H9 (cell line): Measurements from ENCODE around the gene MTX3. TPM values are rescaled to one million over a fixed set of nuclear protein-coding genes. Genes with fewer than 3 reads are reported as not detected.

Experiments
- DNase-seq: peaks from one replicate; pipeline ENCODE4 v3.0.0-alpha.2; 2017
- H2AFZ ChIP-seq: one replicate; pipeline ENCODE4 v1.6.1; 2013; ENCODE audit warnings: mild to moderate bottlenecking, low read length, control low read depth, moderate library complexity
- H2AK5ac ChIP-seq: 2 replicates; pipeline ENCODE4 v1.6.1; 2013; ENCODE audit warnings: low read length, control low read depth, mixed read lengths; ENCODE audit not compliant: insufficient read length
- H2BK120ac ChIP-seq: one replicate; pipeline ENCODE4 v1.6.1; 2013; ENCODE audit warnings: low read depth, mild to moderate bottlenecking, low read length, control low read depth, inconsistent platforms; ENCODE audit not compliant: poor library complexity, severe bottlenecking
- H2BK12ac ChIP-seq: 2 replicates; pipeline ENCODE4 v1.6.1; 2013; ENCODE audit warnings: low read length, control low read depth, mixed read lengths, low read depth; ENCODE audit not compliant: insufficient read length
- H2BK15ac ChIP-seq: 2 replicates; pipeline ENCODE4 v1.6.1; 2013; ENCODE audit warnings: low read depth, low read length, control low read depth
- H2BK20ac ChIP-seq: one replicate; pipeline ENCODE4 v1.6.1; 2013; ENCODE audit warnings: low read depth, mild to moderate bottlenecking, low read length, control low read depth, inconsistent platforms; ENCODE audit not compliant: poor library complexity, severe bottlenecking
- H2BK5ac ChIP-seq: 2 replicates; pipeline ENCODE4 v1.6.1; 2013; ENCODE audit warnings: low read length, control low read depth, mixed read lengths; ENCODE audit not compliant: insufficient read length
- H3K14ac ChIP-seq: 2 replicates; pipeline ENCODE4 v1.6.1; 2013; ENCODE audit warnings: low read length, control low read depth; ENCODE audit not compliant: insufficient read depth
- H3K18ac ChIP-seq: 2 replicates; pipeline ENCODE4 v1.6.1; 2013; ENCODE audit warnings: low read depth, mild to moderate bottlenecking, mixed read lengths, low read length, control low read depth; ENCODE audit not compliant: insufficient read length
- H3K23ac ChIP-seq: 2 replicates; pipeline ENCODE4 v1.6.1; 2013; ENCODE audit warnings: low read length, control low read depth, mixed read lengths, low read depth; ENCODE audit not compliant: insufficient read length
- H3K23me2 ChIP-seq: 2 replicates; pipeline ENCODE4 v1.6.1; 2013; ENCODE audit warnings: low read depth, mild to moderate bottlenecking, mixed read lengths, low read length, control low read depth; ENCODE audit not compliant: insufficient read length, poor library complexity, severe bottlenecking
- H3K27ac ChIP-seq: 2 replicates; pipeline ENCODE4 v1.5.1; 2013; ENCODE audit warnings: low read length, control low read depth, mixed read lengths, low read depth; ENCODE audit not compliant: insufficient read length
- H3K27me3 ChIP-seq: 2 replicates; pipeline ENCODE4 v1.6.1; 2013; ENCODE audit warnings: low read length, control low read depth, inconsistent platforms; ENCODE audit not compliant: insufficient read depth
- H3K4ac ChIP-seq: 2 replicates; pipeline ENCODE4 v1.6.1; 2013; ENCODE audit warnings: low read depth, mild to moderate bottlenecking, control low read depth, inconsistent platforms, low read length, moderate library complexity
- H3K4me1 ChIP-seq: 2 replicates; pipeline ENCODE4 v1.6.1; 2013; ENCODE audit warnings: low read length, control low read depth, inconsistent platforms; ENCODE audit not compliant: insufficient read depth
- H3K4me2 ChIP-seq: 2 replicates; pipeline ENCODE4 v1.6.1; 2013; ENCODE audit warnings: low read length, control low read depth, mixed read lengths; ENCODE audit not compliant: insufficient read length, insufficient read depth
- H3K56ac ChIP-seq: 2 replicates; pipeline ENCODE4 v1.6.1; 2013; ENCODE audit warnings: low read depth, mild to moderate bottlenecking, mixed read lengths, low read length, control low read depth; ENCODE audit not compliant: insufficient read length
- H3K79me1 ChIP-seq: 2 replicates; pipeline ENCODE4 v1.6.1; 2013; ENCODE audit warnings: low read depth, mild to moderate bottlenecking, moderate library complexity, low read length, control low read depth, inconsistent platforms; ENCODE audit not compliant: insufficient read depth, poor library complexity, severe bottlenecking
- H3K79me2 ChIP-seq: 2 replicates; pipeline ENCODE4 v1.6.1; 2013; ENCODE audit warnings: low read length, control low read depth, inconsistent platforms; ENCODE audit not compliant: insufficient read depth
- H3K9ac ChIP-seq: 2 replicates; pipeline ENCODE4 v1.6.1; 2013; ENCODE audit warnings: low read length, control low read depth, mixed read lengths; ENCODE audit not compliant: insufficient read length; ENCODE audit errors: extremely low read depth
- H3K9me3 ChIP-seq: one replicate; pipeline ENCODE4 v1.6.1; 2013; ENCODE audit warnings: low read depth, low read length, inconsistent platforms; ENCODE audit not compliant: control insufficient read depth
- H3T11ph ChIP-seq: one replicate; pipeline ENCODE4 v1.6.1; 2013; ENCODE audit warnings: mild to moderate bottlenecking, low read length, control low read depth, inconsistent platforms
- H4K20me1 ChIP-seq: one replicate; pipeline ENCODE4 v1.6.1; 2013; ENCODE audit not compliant: control insufficient read depth, insufficient read length, insufficient read depth
- H4K5ac ChIP-seq: 2 replicates; pipeline ENCODE4 v1.6.1; 2013; ENCODE audit warnings: low read depth, mild to moderate bottlenecking, mixed read lengths, low read length, control low read depth; ENCODE audit not compliant: insufficient read length
- H4K8ac ChIP-seq: replicated peaks from 2 replicates; pipeline ENCODE4 v1.6.1; 2013; ENCODE audit warnings: low read length, control low read depth, mixed read lengths, low read depth; ENCODE audit not compliant: insufficient read length
- H4K91ac ChIP-seq: 2 replicates; pipeline ENCODE4 v1.6.1; 2013; ENCODE audit warnings: low read depth, mild to moderate bottlenecking, moderate library complexity, mixed read lengths, low read length, control low read depth; ENCODE audit not compliant: insufficient read length
- H3K27ac Mint-ChIP-seq, 3 experiments: 2 replicates in 2 of 3; 3 replicates in 1 of 3; pipeline ENCODE4 v1.8.0; 2020 to 2021; ENCODE audit warnings: mixed read lengths in 3 of 3, mild to moderate bottlenecking in 1 of 3, moderate library complexity in 1 of 3
- H3K27me3 Mint-ChIP-seq: 2 replicates; pipeline ENCODE4 v1.8.0; 2021; ENCODE audit warnings: low read depth, mild to moderate bottlenecking, moderate library complexity, mixed read lengths
- H3K36me3 Mint-ChIP-seq, 3 experiments: 2 replicates in 2 of 3; 3 replicates in 1 of 3; pipeline ENCODE4 v1.8.0; 2020 to 2021; ENCODE audit warnings: low read depth in 3 of 3, mixed read lengths in 3 of 3; ENCODE audit not compliant: insufficient read depth in 1 of 3
- H3K4me1 Mint-ChIP-seq, 2 experiments: 2 replicates each; pipeline ENCODE4 v1.8.0; 2020; ENCODE audit warnings: mixed read lengths in 2 of 2
- H3K4me3 Mint-ChIP-seq, 2 experiments: 2 replicates in 1 of 2; 3 replicates in 1 of 2; pipeline ENCODE4 v1.8.0; 2020 to 2021; ENCODE audit warnings: mild to moderate bottlenecking in 2 of 2, mixed read lengths in 2 of 2, moderate library complexity in 1 of 2
- H3K9me3 Mint-ChIP-seq, 2 experiments: 2 replicates in 1 of 2; 3 replicates in 1 of 2; pipeline ENCODE4 v1.8.0; 2020; ENCODE audit warnings: mild to moderate bottlenecking in 2 of 2, mixed read lengths in 2 of 2, moderate library complexity in 1 of 2
- CTCF ChIP-seq: fragments of 200-600 bp; sonication (generic); conservative IDR thresholded peaks from 3 replicates; pipeline ENCODE4 v1.8.0; 2021; ENCODE audit warnings: antibody characterized with exemption, mild to moderate bottlenecking
- WGBS: extraction: QIAGEN DNeasy Blood & Tissue Kit; methylation state at CpG from one replicate; pipeline ENCODE4 v1.1.7; 2013; ENCODE audit warnings: missing lambda C conversion rate, low lambda C conversion rate, mixed read lengths; ENCODE audit not compliant: insufficient read length; ENCODE audit errors: extremely low coverage; 5-methylcytosine and 5-hydroxymethylcytosine counted together
- total RNA-seq: library from RNA; stranded (reverse); gene quantifications from 2 replicates; pipeline ENCODE4 v1.2.1, GENCODE V29; 2021

MTX3 gene
- total RNA-seq, 1 experiment from 2014 or later: 24.1 TPM

- no peak overlapping the region for H3K4me3 Mint-ChIP-seq
- no peak overlapping the region for H3K14ac ChIP-seq
Observed at GRCh38 chr5:79999722-80000121, 8.7 kb upstream of the MTX3 start.

More at GRCh38 chr5:79999722-80000121, 8.7 kb upstream of the MTX3 start:
- no peak overlapping the region for H2BK15ac ChIP-seq
- Mint-ChIP-seq H3K9me3 (no peaks in the 10 kb centered on the region), H3K27ac (no peak overlapping the region), H3K36me3 (peaks cover 0 to 4% (median 2%) of the 10 kb centered on the region in 3 experiments; a peak in 2 of 7 replicates), H3K27me3 (peaks cover 4% of the 10 kb centered on the region), H3K4me1 (peaks cover 29 to 34% of the 10 kb centered on the region in 2 experiments)
- no peak overlapping the region for H3K18ac ChIP-seq
- no peak overlapping the region for H3K9ac ChIP-seq
- no peaks in the 10 kb centered on the region for H3K9me3 ChIP-seq
- no peak overlapping the region for H3T11ph ChIP-seq
- peaks cover 12% of the 10 kb centered on the region for H3K4me1 ChIP-seq
- no peak overlapping the region for H2BK12ac ChIP-seq
- no peaks in the 10 kb centered on the region for H3K23me2 ChIP-seq
- H3K56ac ChIP-seq: no peak overlapping the region
- H3K23ac ChIP-seq: no peak overlapping the region
- H2BK20ac ChIP-seq: no peak overlapping the region
- no peak overlapping the region for H3K27ac ChIP-seq
- H3K79me2 ChIP-seq: no peaks in the 10 kb centered on the region
- no peak overlapping the region for H2AK5ac ChIP-seq
- no peak overlapping the region for H4K91ac ChIP-seq
- H3K79me1 ChIP-seq: no peaks in the 10 kb centered on the region
- no peak overlapping the region for H2BK5ac ChIP-seq
- no peaks in the 10 kb centered on the region for H3K27me3 ChIP-seq
- TF ChIP-seq CTCF: no peak
- no peak overlapping the region for H2AFZ ChIP-seq
- H4K5ac ChIP-seq: no peak overlapping the region
- no CpG with 5 or more reads among the region's 1 CpG for WGBS
- H2BK120ac ChIP-seq: no peak overlapping the region
- no peaks in the 10 kb centered on the region for H4K20me1 ChIP-seq
- no peak overlapping the region for H3K4me2 ChIP-seq
- H3K4ac ChIP-seq: no peak overlapping the region
- DNase-seq: no peak
- no peak overlapping the region for H4K8ac ChIP-seq
